Esophagus squamous epithelium (tissue), 4 donors: Measurements from ENCODE around the gene FRMPD2.

ENCODE experiments used
- CTCF ChIP-seq, 6 experiments: fragments of 450-650 bp in 4 of 6; fragments of 200-600 bp in 2 of 6; sonication (generic) in 2 of 6; IDR thresholded peaks; one replicate each; pipeline ENCODE4 v1.5.1; 2016 to 2019; ENCODE audit warnings: antibody characterized with exemption in 6 of 6, mild to moderate bottlenecking in 4 of 6, moderate library complexity in 4 of 6
- POLR2A ChIP-seq, 4 donors: fragments of 450-650 bp; IDR thresholded peaks; one replicate each; pipeline ENCODE4 v1.6.1; 2017; ENCODE audit warnings: antibody characterized with exemption in 4 of 4, mild to moderate bottlenecking in 4 of 4, moderate library complexity in 3 of 4

GRCh38 chr10:48306870-48307710 lies 32.6 kb upstream of the FRMPD2 start:
- TF ChIP-seq CTCF (IDR thresholded peaks at IDR 0.05) (no peak), POLR2A (IDR thresholded peaks at IDR 0.05) (no peak)
